ENCODE measurements around the gene OR2A5.

GRCh38 chr7:144018065-144018464 lies 30.7 kb upstream of the OR2A5 start:
- TF ChIP-seq, protein P1, sequence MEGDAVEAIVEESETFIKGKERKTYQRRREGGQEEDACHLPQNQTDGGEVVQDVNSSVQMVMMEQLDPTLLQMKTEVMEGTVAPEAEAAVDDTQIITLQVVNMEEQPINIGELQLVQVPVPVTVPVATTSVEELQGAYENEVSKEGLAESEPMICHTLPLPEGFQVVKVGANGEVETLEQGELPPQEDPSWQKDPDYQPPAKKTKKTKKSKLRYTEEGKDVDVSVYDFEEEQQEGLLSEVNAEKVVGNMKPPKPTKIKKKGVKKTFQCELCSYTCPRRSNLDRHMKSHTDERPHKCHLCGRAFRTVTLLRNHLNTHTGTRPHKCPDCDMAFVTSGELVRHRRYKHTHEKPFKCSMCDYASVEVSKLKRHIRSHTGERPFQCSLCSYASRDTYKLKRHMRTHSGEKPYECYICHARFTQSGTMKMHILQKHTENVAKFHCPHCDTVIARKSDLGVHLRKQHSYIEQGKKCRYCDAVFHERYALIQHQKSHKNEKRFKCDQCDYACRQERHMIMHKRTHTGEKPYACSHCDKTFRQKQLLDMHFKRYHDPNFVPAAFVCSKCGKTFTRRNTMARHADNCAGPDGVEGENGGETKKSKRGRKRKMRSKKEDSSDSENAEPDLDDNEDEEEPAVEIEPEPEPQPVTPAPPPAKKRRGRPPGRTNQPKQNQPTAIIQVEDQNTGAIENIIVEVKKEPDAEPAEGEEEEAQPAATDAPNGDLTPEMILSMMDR (IDR thresholded peaks at IDR 0.05; ENCODE audit: poor library complexity, severe bottlenecking), result no peak
- TF ChIP-seq TAF1 (IDR thresholded peaks at IDR 0.05; ENCODE audit: low read depth) (no peak), MXI1 (conservative IDR thresholded peaks at IDR 0.05; ENCODE audit: poor library complexity, severe bottlenecking) (no peak), POLR2AphosphoS5 (IDR thresholded peaks at IDR 0.05) (no peak), SMC3 (conservative IDR thresholded peaks at IDR 0.05; ENCODE audit: poor library complexity) (no peak)
